Coronary artery (tissue), 2 donors: ENCODE data around the gene SLC35E1.

ENCODE experiments used
- DNase-seq: peaks from one replicate; pipeline ENCODE4 v3.0.0-alpha.2; 2017; ENCODE audit warnings: low spot score
- H3K27ac ChIP-seq, 2 donors: fragments of 200-600 bp; sonication (generic); one replicate each; pipeline ENCODE4 v1.5.1; 2016 to 2019
- H3K4me3 ChIP-seq: fragments of 200-600 bp; sonication (generic); 2 replicates; pipeline ENCODE4 v1.5.1; 2016; ENCODE audit warnings: mild to moderate bottlenecking, moderate library complexity
- CTCF ChIP-seq: fragments of 200-600 bp; sonication (generic); IDR thresholded peaks from one replicate; pipeline ENCODE4 v1.5.1; 2019; ENCODE audit warnings: antibody characterized with exemption

The SLC35E1 gene

GRCh38 chr19:16535381-16535780, 36.8 kb downstream of the SLC35E1 start:
- DNase-seq, result no peak
- no peak for TF ChIP-seq CTCF
- H3K27ac ChIP-seq, result no peak overlapping the region
- no peak overlapping the region for H3K4me3 ChIP-seq

GRCh38 chr19:16532440-16533234, 39.6 kb downstream of the SLC35E1 start:
- TF ChIP-seq CTCF, result no peak
- DNase-seq, result no peak
- no peak overlapping the region for H3K4me3 ChIP-seq
- H3K27ac ChIP-seq, result no peak overlapping the region

GRCh38 chr19:16531380-16531669, 40.9 kb downstream of the SLC35E1 start:
- no peak overlapping the region for H3K4me3 ChIP-seq
- DNase-seq, result no peak
- no peak overlapping the region for H3K27ac ChIP-seq
- TF ChIP-seq CTCF, result no peak

GRCh38 chr19:16530540-16531379, 41.5 kb downstream of the SLC35E1 start:
- DNase-seq, result no peak
- no peak overlapping the region for H3K27ac ChIP-seq
- H3K4me3 ChIP-seq, result no peak overlapping the region
- no peak for TF ChIP-seq CTCF

GRCh38 chr19:16529466-16530144, 42.6 kb downstream of the SLC35E1 start:
- TF ChIP-seq CTCF, result no peak
- Histone ChIP-seq H3K4me3 (no peak overlapping the region), H3K27ac (no peak overlapping the region)
- no peak for DNase-seq

GRCh38 chr19:16527971-16528521, 44.2 kb downstream of the SLC35E1 start:
- H3K27ac ChIP-seq, result no peak overlapping the region
- no peak for DNase-seq
- TF ChIP-seq CTCF, result no peak
- no peak overlapping the region for H3K4me3 ChIP-seq
